CD14-positive monocyte (primary cell): ENCODE data around the gene PODN. TPM values are rescaled to one million over a fixed set of nuclear protein-coding genes. Genes with fewer than 3 reads are reported as not detected.

ENCODE experiments used
- DNase-seq, 3 donors: peaks; one replicate each; pipeline ENCODE4 v3.0.0-alpha.2; 2011 to 2022
- H2AFZ ChIP-seq: 2 replicates; pipeline ENCODE4 v1.6.0; 2012; ENCODE audit warnings: mild to moderate bottlenecking, low read depth, low read length, inconsistent platforms; ENCODE audit not compliant: insufficient read depth, poor library complexity, severe bottlenecking
- H3K27ac ChIP-seq, 2 donors: 1 replicate in 1 of 2; 2 replicates in 1 of 2; pipeline ENCODE4 v1.5.1; 2012 to 2013; ENCODE audit warnings: low read length in 2 of 2, control low read depth in 1 of 2, inconsistent platforms in 1 of 2, low read depth in 1 of 2, mild to moderate bottlenecking in 1 of 2
- H3K27me3 ChIP-seq, 2 donors: one replicate each; pipeline versions ENCODE4 v1.6.0 to v1.6.1; 2011 to 2013; ENCODE audit warnings: low read length in 2 of 2; ENCODE audit not compliant: control insufficient read depth in 2 of 2, insufficient read depth in 2 of 2
- H3K36me3 ChIP-seq, 2 donors: replicated peaks in 1 of 2; 1 replicate in 1 of 2; 2 replicates in 1 of 2; pipeline versions ENCODE4 v1.5.1 to v1.6.1; 2012 to 2013; ENCODE audit warnings: low read length in 2 of 2, control low read depth in 1 of 2, inconsistent platforms in 1 of 2, mild to moderate bottlenecking in 1 of 2; ENCODE audit not compliant: insufficient read depth in 2 of 2, control insufficient read depth in 1 of 2
- H3K4me1 ChIP-seq, 2 donors: 1 replicate in 1 of 2; 2 replicates in 1 of 2; pipeline versions ENCODE4 v1.5.1 to v1.6.1; 2012 to 2013; ENCODE audit warnings: low read length in 2 of 2, control low read depth in 1 of 2, inconsistent platforms in 1 of 2, mild to moderate bottlenecking in 1 of 2, moderate library complexity in 1 of 2; ENCODE audit not compliant: insufficient read depth in 2 of 2, control insufficient read depth in 1 of 2
- H3K4me2 ChIP-seq: replicated peaks from 2 replicates; pipeline ENCODE3; 2012; ENCODE audit warnings: low read length, moderate library complexity, mild to moderate bottlenecking; ENCODE audit not compliant: poor library complexity, severe bottlenecking; ENCODE audit errors: extremely low read depth
- H3K4me3 ChIP-seq, 3 experiments: fragments of 200-600 bp in 1 of 3; sonication (generic) in 1 of 3; replicated peaks in 1 of 3; 1 replicate in 2 of 3; 2 replicates in 1 of 3; pipeline ENCODE4 v1.5.1; 2011 to 2013; ENCODE audit warnings: low read length in 3 of 3, mild to moderate bottlenecking in 3 of 3, control low read depth in 2 of 3, low read depth in 2 of 3, inconsistent platforms in 1 of 3, moderate library complexity in 1 of 3
- H3K79me2 ChIP-seq: 2 replicates; pipeline ENCODE4 v1.6.0; 2012; ENCODE audit warnings: mild to moderate bottlenecking, control low read depth, inconsistent platforms, low read length, moderate library complexity; ENCODE audit not compliant: insufficient read depth
- H3K9ac ChIP-seq: 2 replicates; pipeline ENCODE4 v1.6.0; 2017; ENCODE audit warnings: low read length, mild to moderate bottlenecking; ENCODE audit not compliant: insufficient read depth, poor library complexity, severe bottlenecking
- H3K9me3 ChIP-seq, 2 donors: replicated peaks in 1 of 2; 1 replicate in 1 of 2; 2 replicates in 1 of 2; pipeline versions ENCODE4 v1.5.1 to v1.6.1; 2012 to 2013; ENCODE audit warnings: low read length in 2 of 2, control low read depth in 1 of 2; ENCODE audit not compliant: control insufficient read depth in 1 of 2, insufficient read depth in 1 of 2
- H4K20me1 ChIP-seq: 2 replicates; pipeline ENCODE4 v1.6.0; 2012; ENCODE audit warnings: mild to moderate bottlenecking, low read length, control low read depth, moderate library complexity; ENCODE audit not compliant: insufficient read depth
- H3K27ac Mint-ChIP-seq, 7 donors: one replicate each; pipeline ENCODE4 v1.8.0; 2020; ENCODE audit warnings: mild to moderate bottlenecking in 7 of 7, mixed read lengths in 7 of 7, moderate library complexity in 6 of 7, inconsistent platforms in 2 of 7
- H3K27me3 Mint-ChIP-seq, 3 donors: one replicate each; pipeline ENCODE4 v1.8.0; 2021 to 2022; ENCODE audit warnings: low read depth in 3 of 3, mild to moderate bottlenecking in 3 of 3, mixed read lengths in 3 of 3, moderate library complexity in 3 of 3, inconsistent platforms in 1 of 3
- H3K36me3 Mint-ChIP-seq, 2 donors: one replicate each; pipeline ENCODE4 v1.8.0; 2020; ENCODE audit warnings: mixed read lengths in 2 of 2, inconsistent platforms in 1 of 2, mild to moderate bottlenecking in 1 of 2
- H3K4me1 Mint-ChIP-seq: one replicate; pipeline ENCODE4 v1.8.0; 2020; ENCODE audit warnings: mild to moderate bottlenecking, mixed read lengths
- H3K4me3 Mint-ChIP-seq, 2 donors: one replicate each; pipeline ENCODE4 v1.8.0; 2020; ENCODE audit warnings: mild to moderate bottlenecking in 2 of 2, mixed read lengths in 2 of 2, moderate library complexity in 1 of 2
- H3K9me3 Mint-ChIP-seq, 7 donors: one replicate each; pipeline ENCODE4 v1.8.0; 2020 to 2022; ENCODE audit warnings: mixed read lengths in 7 of 7, mild to moderate bottlenecking in 6 of 7, moderate library complexity in 6 of 7, inconsistent platforms in 2 of 7
- CTCF ChIP-seq: fragments of 200-600 bp; IDR thresholded peaks from one replicate; pipeline ENCODE4 v1.8.0; 2022; ENCODE audit warnings: antibody characterized with exemption, mild to moderate bottlenecking
- WGBS: methylation state at CpG from one replicate; pipeline ENCODE4 v1.1.5; 2013; ENCODE audit warnings: missing lambda C conversion rate; ENCODE audit not compliant: insufficient coverage; 5-methylcytosine and 5-hydroxymethylcytosine counted together
- intact Hi-C, 2 donors: fragments of 100-400 bp; cut with micrococcal nuclease; formaldehyde crosslinking; loops; one replicate each; pipeline versions ENCODE4 v1.15.0 to v1.15.1; 2023
- polyA plus RNA-seq, 3 donors: library from polyadenylated mRNA; depleted of rRNA in 1 of 3; unstranded in 2 of 3; stranded (reverse) in 1 of 3; fragments of 300-500 nt in 2 of 3; fragments of >200 nt in 1 of 3; fragmentation: Illumina TruSeq in 2 of 3; gene quantifications; 1 replicate in 2 of 3; 2 replicates in 1 of 3; pipeline ENCODE4 v1.2.3, GENCODE V29; 2012 to 2021
- small RNA-seq: library from RNA; depleted of rRNA; stranded (forward); fragments of <200 nt; gene quantifications from one replicate; pipeline ENCODE3, GENCODE V24; 2012; ENCODE audit warnings: low read depth; ENCODE audit not compliant: insufficient read length

The PODN gene
- polyA plus RNA-seq, 3 donors: not detected

GRCh38 chr1:53133261-53134041 is 71.4 kb downstream of the PODN start:
- Histone ChIP-seq H3K4me2 (no peak overlapping the region), H3K9me3 (peaks cover 9 to 14% of the 10 kb centered on the region in 2 donors), H3K36me3 (no peaks in the 10 kb centered on the region), H3K27ac (no peak overlapping the region), H3K9ac (no peak overlapping the region), H3K4me1 (no peaks in the 10 kb centered on the region), H3K4me3 (no peak overlapping the region), H3K79me2 (no peaks in the 10 kb centered on the region), H3K27me3 (no peaks in the 10 kb centered on the region), H2AFZ (no peak overlapping the region), H4K20me1 (no peaks in the 10 kb centered on the region)
- Mint-ChIP-seq H3K36me3 (no peaks in the 10 kb centered on the region), H3K27ac (no peak overlapping the region), H3K4me1 (peaks cover 5% of the 10 kb centered on the region), H3K27me3 (peaks cover 0 to 7% (median 0%) of the 10 kb centered on the region in 3 donors), H3K4me3 (no peak overlapping the region), H3K9me3 (peaks cover 6 to 17% (median 12%) of the 10 kb centered on the region in 7 donors)
- WGBS: 94% methylated on average over 3 of the region's 9 CpGs
- no peak for DNase-seq
- intact Hi-C loops: no loop called here
- TF ChIP-seq CTCF: no peak

GRCh38 chr1:53134042-53134485 is 72.1 kb downstream of the PODN start:
- WGBS: 97% methylated on average over 7 of the region's 7 CpGs
- H3K27ac Mint-ChIP-seq: no peak overlapping the region
- no peaks in the 10 kb centered on the region for H3K27me3 ChIP-seq
- no peak for DNase-seq
- H3K4me2 ChIP-seq: no peak overlapping the region
- H3K4me1 ChIP-seq: no peaks in the 10 kb centered on the region
- TF ChIP-seq CTCF: no peak
- no peaks in the 10 kb centered on the region for H3K36me3 Mint-ChIP-seq
- peaks cover 5% of the 10 kb centered on the region for H3K4me1 Mint-ChIP-seq
- H3K9me3 ChIP-seq: peaks cover 9 to 14% of the 10 kb centered on the region in 2 donors
- peaks cover 0 to 4% (median 0%) of the 10 kb centered on the region in 3 donors for H3K27me3 Mint-ChIP-seq
- no peaks in the 10 kb centered on the region for H3K36me3 ChIP-seq
- H3K9me3 Mint-ChIP-seq: peaks cover 6 to 17% (median 12%) of the 10 kb centered on the region in 7 donors
- intact Hi-C loops: no loop called here
- no peaks in the 10 kb centered on the region for H4K20me1 ChIP-seq
- no peak overlapping the region for H2AFZ ChIP-seq
- H3K27ac ChIP-seq: no peak overlapping the region
- no peak overlapping the region for H3K9ac ChIP-seq
- H3K4me3 Mint-ChIP-seq: no peak overlapping the region
- H3K4me3 ChIP-seq: no peak overlapping the region
- no peaks in the 10 kb centered on the region for H3K79me2 ChIP-seq

Small RNAs within 50 kb of the gene (small RNA-seq; reads per million reads assigned to genes)
- not detected for gene HIGD1AP11

Other genes with a start within 250 kb of the PODN start
- gene ZYG11A, start 219.5 kb upstream of the PODN start, polyA plus RNA-seq: not detected
- 10 to 100 TPM in 1 of 3 donors, 1 to 10 TPM in 2; 3.1 to 14.2 (median 4.1) TPM for gene ECHDC2, start 140.5 kb upstream of the PODN start, polyA plus RNA-seq
- gene SCP2, start 134.9 kb upstream of the PODN start, polyA plus RNA-seq: 100 to 1,000 TPM in 2 of 3 donors, 10 to 100 TPM in 1; 56.3 to 197 (median 156) TPM
- gene SLC1A7, start 80.4 kb downstream of the PODN start, polyA plus RNA-seq: not detected
- gene CPT2, start 134.6 kb downstream of the PODN start, polyA plus RNA-seq: 10 to 100 TPM in 2 of 3 donors, 1 to 10 TPM in 1; 7.6 to 29.6 (median 20.2) TPM
- gene CZIB, start 158.4 kb downstream of the PODN start, polyA plus RNA-seq: 10 to 100 TPM; 55.3 to 62.2 (median 58.2) TPM
- 10 to 100 TPM; 22.9 to 70.8 (median 69.2) TPM for gene MAGOH, start 176.3 kb downstream of the PODN start, polyA plus RNA-seq